HepG2 (cell line): ENCODE results near the gene UBE2QL1. TPM values are rescaled to one million over a fixed set of nuclear protein-coding genes. Genes with fewer than 3 reads are reported as not detected.

Experiments
- ATAC-seq: fragments of 200-7000 bp; cut with Tn5 transposase; 3 replicates; pipeline ENCODE4 v1.9.1; 2020; ENCODE audit warnings: mild to moderate bottlenecking, moderate library complexity
- BruUV-seq: library from RNA; stranded (reverse); fragments of 400-500 nt; replicated peaks from 2 replicates; lab custom pipeline; 2021; lab: Mats Ljungman, UMichigan
- CTCF ChIA-PET: fragments of 300-600 bp; formaldehyde crosslinking; extraction: SDS; loops from one replicate; lab custom pipeline; 2021; ENCODE audit warnings: low total read pairs, inconsistent platforms, low intra/inter-chr PET ratio; lab: Yijun Ruan, JAX
- POLR2A ChIA-PET: fragments of 350-600 bp; sonication (Branson Sonifier 250); formaldehyde crosslinking; loops from one replicate; lab custom pipeline; 2020; ENCODE audit warnings: antibody characterized with exemption, inconsistent platforms; lab: Yijun Ruan, JAX
- DNase-seq: peaks from one replicate; pipeline ENCODE4 v3.0.0-alpha.2; 2015; ENCODE audit warnings: low spot score
- FAIRE-seq: peaks from 3 replicates; lab custom pipeline; 2011; peaks lifted over from hg19 to GRCh38; lab: Jason Lieb, UNC
- H2AFZ ChIP-seq: one replicate; pipeline ENCODE4 v1.6.1; 2011; ENCODE audit warnings: low read length, inconsistent platforms
- H3K27ac ChIP-seq: fragments of 300-600 bp; 3 replicates; pipeline ENCODE4 v1.8.0; 2011; ENCODE audit warnings: mixed run types, mild to moderate bottlenecking, mixed read lengths, low read length, inconsistent platforms; ENCODE audit not compliant: insufficient read depth; ENCODE audit errors: extremely low read length
- H3K27me3 ChIP-seq, 2 experiments: fragments of 200-600 bp in 1 of 2; 2 replicates in 1 of 2; 3 replicates in 1 of 2; pipeline versions ENCODE4 v1.6.0 to v1.8.0; 2011; ENCODE audit warnings: low read length in 2 of 2, mild to moderate bottlenecking in 2 of 2, moderate library complexity in 2 of 2, inconsistent platforms in 1 of 2; ENCODE audit not compliant: insufficient read depth in 2 of 2, control insufficient read depth in 1 of 2
- H3K36me3 ChIP-seq, 2 experiments: fragments of 200-600 bp in 1 of 2; replicated peaks in 1 of 2; 2 replicates in 1 of 2; 3 replicates in 1 of 2; pipeline versions ENCODE4 v1.5.1 to v1.8.0; 2011; ENCODE audit warnings: low read length in 2 of 2, inconsistent platforms in 1 of 2; ENCODE audit not compliant: insufficient read depth in 2 of 2, control insufficient read depth in 1 of 2
- H3K4me1 ChIP-seq: 2 replicates; pipeline ENCODE4 v1.5.1; 2012; ENCODE audit warnings: low read length, inconsistent platforms; ENCODE audit not compliant: insufficient read depth
- H3K4me2 ChIP-seq: 2 replicates; pipeline ENCODE4 v1.6.0; 2011; ENCODE audit warnings: low read depth, low read length, inconsistent platforms
- H3K4me3 ChIP-seq, 3 experiments: fragments of 200-600 bp in 1 of 3; sonication (generic), shearing (Covaris generic) in 1 of 3; replicated peaks in 1 of 3; 2 replicates each; pipeline ENCODE4 v1.5.1; 2011 to 2016; ENCODE audit warnings: low read length in 3 of 3, inconsistent platforms in 2 of 3, low read depth in 2 of 3, mild to moderate bottlenecking in 2 of 3, control low read depth in 1 of 3, mixed read lengths in 1 of 3; ENCODE audit not compliant: insufficient read depth in 1 of 3
- H3K79me2 ChIP-seq: one replicate; pipeline ENCODE4 v1.6.1; 2011; ENCODE audit warnings: low read length, inconsistent platforms; ENCODE audit not compliant: insufficient read depth
- H3K9ac ChIP-seq: 2 replicates; pipeline ENCODE4 v1.6.0; 2011; ENCODE audit warnings: mild to moderate bottlenecking, low read depth, low read length, inconsistent platforms; ENCODE audit not compliant: insufficient read depth
- H3K9me3 ChIP-seq: 2 replicates; pipeline ENCODE4 v1.5.1; 2012; ENCODE audit warnings: mild to moderate bottlenecking, low read length
- H4K20me1 ChIP-seq: 2 replicates; pipeline ENCODE4 v1.6.0; 2011; ENCODE audit warnings: inconsistent platforms, mild to moderate bottlenecking, low read length, moderate library complexity; ENCODE audit not compliant: insufficient read depth
- GABPA ChIP-seq, 2 experiments: IDR thresholded peaks; 2 replicates each; pipeline ENCODE4 v1.6.1; 2011 to 2016; ENCODE audit warnings: low read depth in 2 of 2, low read length in 1 of 2, missing biosample characterization in 1 of 2, missing genetic modification characterization in 1 of 2
- MYC ChIP-seq: sonication (generic); formaldehyde crosslinking; IDR thresholded peaks from 2 replicates; pipeline ENCODE4 v1.9.0; 2021; ENCODE audit warnings: missing genetic modification reagents, borderline replicate concordance
- RELA ChIP-seq: sonication (generic); formaldehyde crosslinking; IDR thresholded peaks from 2 replicates; pipeline ENCODE4 v1.4.0; 2020; ENCODE audit warnings: missing genetic modification reagents
- SNRNP70 ChIP-seq: fragments of 200-400 bp; formaldehyde crosslinking; IDR thresholded peaks from 2 replicates; pipeline ENCODE4 v1.6.1; 2017; ENCODE audit warnings: mild to moderate bottlenecking, low read depth, low read length, moderate library complexity
- ZNF263 ChIP-seq: sonication (generic); formaldehyde crosslinking; IDR thresholded peaks from 2 replicates; pipeline ENCODE4 v1.4.0; 2020; ENCODE audit warnings: missing genetic modification reagents
- ZNF547 ChIP-seq: sonication (generic); formaldehyde crosslinking; IDR thresholded peaks from 2 replicates; pipeline ENCODE4 v1.5.1; 2020; ENCODE audit warnings: mild to moderate bottlenecking, missing genetic modification reagents
- ZNF878 ChIP-seq: sonication (generic); formaldehyde crosslinking; IDR thresholded peaks from 2 replicates; pipeline ENCODE4 v1.8.1; 2023; ENCODE audit warnings: mild to moderate bottlenecking, missing genetic modification reagents, moderate library complexity
- ZSCAN22 ChIP-seq: sonication (generic); formaldehyde crosslinking; IDR thresholded peaks from 2 replicates; pipeline ENCODE4 v1.4.0; 2020; ENCODE audit warnings: mild to moderate bottlenecking, missing genetic modification reagents
- WGBS: methylation state at CpG from one replicate; pipeline ENCODE4 v1.1.6; 2017; ENCODE audit warnings: low lambda C conversion rate; 5-methylcytosine and 5-hydroxymethylcytosine counted together
- in situ Hi-C: cut with HindIII; loops from 2 replicates; pipeline ENCODE4 v1.10.0; 2017; ENCODE audit warnings: low pct_unique_long_range_greater_than_20kb; ENCODE audit not compliant: extremely low pct_ligation_motif_present
- intact Hi-C: fragments of 100-400 bp; cut with micrococcal nuclease; formaldehyde crosslinking; loops from one replicate; pipeline ENCODE4 v1.10.0; 2022; ENCODE audit not compliant: unreplicated experiment
- polyA plus RNA-seq, 8 experiments: library from polyadenylated mRNA; depleted of rRNA in 3 of 8; stranded (reverse) in 7 of 8; unstranded in 1 of 8; fragments of >200 nt; fragmentation: Illumina TruSeq in 4 of 8; extraction: Trizol in 4 of 8; gene quantifications; 2 replicates each; pipeline versions ENCODE4 v1.2.1 to v1.2.3, GENCODE V29; 2011 to 2016; ENCODE audit warnings: low read depth in 4 of 8, missing spikeins in 1 of 8, mixed read lengths in 1 of 8; ENCODE audit not compliant: insufficient read depth in 1 of 8
- total RNA-seq, 5 experiments: library from RNA; depleted of rRNA; stranded (reverse); fragments of >200 nt; fragmentation: Illumina TruSeq; extraction: Trizol; gene quantifications; 2 replicates each; pipeline ENCODE4 v1.2.3, GENCODE V29; 2016; ENCODE audit warnings: low read depth in 1 of 5
- TF ChIP-seq, protein P1 (sequence below): sonication (generic); formaldehyde crosslinking; IDR thresholded peaks from 2 replicates; pipeline ENCODE4 v1.8.1; 2022; ENCODE audit warnings: low read depth, mild to moderate bottlenecking, missing genetic modification reagents
- TF ChIP-seq, protein P2 (sequence below): IDR thresholded peaks from 2 replicates; pipeline ENCODE4 v1.6.1; 2016; ENCODE audit warnings: low read depth, missing genetic modification reagents, missing compliant biosample characterization
- TF ChIP-seq, protein P3 (sequence below): IDR thresholded peaks from 2 replicates; pipeline ENCODE4 v1.6.1; 2016; ENCODE audit warnings: low read depth

UBE2QL1 gene
- total and polyA plus RNA-seq, 2 of the 13 experiments (the other 11 are each of a cell fraction or from before 2014, with no cell fraction given), result not detected

DNA sequence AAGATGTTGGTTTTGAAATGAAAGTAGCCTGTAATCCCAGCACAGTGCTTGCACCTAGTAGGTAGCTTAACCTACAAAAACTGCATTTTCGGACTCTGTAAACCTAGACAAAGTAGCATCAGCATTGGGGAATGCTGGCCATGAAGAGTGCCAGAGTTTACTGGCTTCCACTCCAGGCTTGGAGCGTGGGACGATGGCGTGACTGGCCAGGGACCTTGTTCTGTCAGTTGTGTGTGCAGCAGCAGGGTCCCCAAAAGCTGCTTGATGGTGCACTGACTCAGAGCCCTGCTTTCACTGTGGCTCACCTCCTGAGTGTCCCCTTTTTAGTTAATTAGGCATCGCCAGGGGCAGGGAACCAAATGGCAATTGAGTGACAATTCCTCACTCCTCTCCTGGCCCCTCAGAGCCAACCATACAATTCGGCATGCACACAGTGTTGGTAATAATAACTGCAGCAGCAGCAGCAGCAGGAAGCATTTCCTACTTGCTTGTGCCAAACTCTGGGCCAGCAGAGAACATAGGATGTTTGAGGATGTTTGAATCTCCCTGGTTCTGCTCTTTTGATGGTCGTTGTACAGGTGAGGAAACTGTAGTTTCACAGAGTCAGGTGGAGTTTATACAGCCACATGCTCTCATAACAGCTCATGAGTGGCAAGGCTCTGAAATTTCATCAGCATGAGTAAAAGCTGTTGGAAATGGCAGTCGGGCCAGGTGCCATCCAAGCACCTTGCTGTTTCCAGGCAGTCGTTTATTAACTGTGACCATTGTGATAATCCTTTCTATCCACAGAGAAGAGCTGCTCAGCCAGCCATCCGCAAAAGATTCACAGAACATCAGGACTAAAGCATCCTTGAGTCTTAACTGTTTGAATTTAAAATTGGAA lies 4.2 kb downstream of the UBE2QL1 start:
- no peak overlapping the region for H3K9ac ChIP-seq
- WGBS, result 17% methylated on average over 7 of the region's 10 CpGs
- no peaks in the 10 kb centered on the region for H3K9me3 ChIP-seq
- no TSS peak for BruUV-seq
- peaks cover 6 to 62% of the 10 kb centered on the region in 2 experiments for H3K27me3 ChIP-seq
- no peaks in the 10 kb centered on the region for H3K36me3 ChIP-seq
- TF ChIP-seq, protein P1, sequence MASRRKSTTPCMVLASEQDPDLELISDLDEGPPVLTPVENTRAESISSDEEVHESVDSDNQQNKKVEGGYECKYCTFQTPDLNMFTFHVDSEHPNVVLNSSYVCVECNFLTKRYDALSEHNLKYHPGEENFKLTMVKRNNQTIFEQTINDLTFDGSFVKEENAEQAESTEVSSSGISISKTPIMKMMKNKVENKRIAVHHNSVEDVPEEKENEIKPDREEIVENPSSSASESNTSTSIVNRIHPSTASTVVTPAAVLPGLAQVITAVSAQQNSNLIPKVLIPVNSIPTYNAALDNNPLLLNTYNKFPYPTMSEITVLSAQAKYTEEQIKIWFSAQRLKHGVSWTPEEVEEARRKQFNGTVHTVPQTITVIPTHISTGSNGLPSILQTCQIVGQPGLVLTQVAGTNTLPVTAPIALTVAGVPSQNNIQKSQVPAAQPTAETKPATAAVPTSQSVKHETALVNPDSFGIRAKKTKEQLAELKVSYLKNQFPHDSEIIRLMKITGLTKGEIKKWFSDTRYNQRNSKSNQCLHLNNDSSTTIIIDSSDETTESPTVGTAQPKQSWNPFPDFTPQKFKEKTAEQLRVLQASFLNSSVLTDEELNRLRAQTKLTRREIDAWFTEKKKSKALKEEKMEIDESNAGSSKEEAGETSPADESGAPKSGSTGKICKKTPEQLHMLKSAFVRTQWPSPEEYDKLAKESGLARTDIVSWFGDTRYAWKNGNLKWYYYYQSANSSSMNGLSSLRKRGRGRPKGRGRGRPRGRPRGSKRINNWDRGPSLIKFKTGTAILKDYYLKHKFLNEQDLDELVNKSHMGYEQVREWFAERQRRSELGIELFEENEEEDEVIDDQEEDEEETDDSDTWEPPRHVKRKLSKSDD (CRISPR knock-in tag), result no peak
- no peak for TF ChIP-seq GABPA (IDR thresholded peaks at IDR 0.05; ENCODE audit: low read depth, low read length)
- no peak for TF ChIP-seq GABPA (CRISPR knock-in tag; IDR thresholded peaks at IDR 0.05; ENCODE audit: low read depth)
- TF ChIP-seq, protein P2, sequence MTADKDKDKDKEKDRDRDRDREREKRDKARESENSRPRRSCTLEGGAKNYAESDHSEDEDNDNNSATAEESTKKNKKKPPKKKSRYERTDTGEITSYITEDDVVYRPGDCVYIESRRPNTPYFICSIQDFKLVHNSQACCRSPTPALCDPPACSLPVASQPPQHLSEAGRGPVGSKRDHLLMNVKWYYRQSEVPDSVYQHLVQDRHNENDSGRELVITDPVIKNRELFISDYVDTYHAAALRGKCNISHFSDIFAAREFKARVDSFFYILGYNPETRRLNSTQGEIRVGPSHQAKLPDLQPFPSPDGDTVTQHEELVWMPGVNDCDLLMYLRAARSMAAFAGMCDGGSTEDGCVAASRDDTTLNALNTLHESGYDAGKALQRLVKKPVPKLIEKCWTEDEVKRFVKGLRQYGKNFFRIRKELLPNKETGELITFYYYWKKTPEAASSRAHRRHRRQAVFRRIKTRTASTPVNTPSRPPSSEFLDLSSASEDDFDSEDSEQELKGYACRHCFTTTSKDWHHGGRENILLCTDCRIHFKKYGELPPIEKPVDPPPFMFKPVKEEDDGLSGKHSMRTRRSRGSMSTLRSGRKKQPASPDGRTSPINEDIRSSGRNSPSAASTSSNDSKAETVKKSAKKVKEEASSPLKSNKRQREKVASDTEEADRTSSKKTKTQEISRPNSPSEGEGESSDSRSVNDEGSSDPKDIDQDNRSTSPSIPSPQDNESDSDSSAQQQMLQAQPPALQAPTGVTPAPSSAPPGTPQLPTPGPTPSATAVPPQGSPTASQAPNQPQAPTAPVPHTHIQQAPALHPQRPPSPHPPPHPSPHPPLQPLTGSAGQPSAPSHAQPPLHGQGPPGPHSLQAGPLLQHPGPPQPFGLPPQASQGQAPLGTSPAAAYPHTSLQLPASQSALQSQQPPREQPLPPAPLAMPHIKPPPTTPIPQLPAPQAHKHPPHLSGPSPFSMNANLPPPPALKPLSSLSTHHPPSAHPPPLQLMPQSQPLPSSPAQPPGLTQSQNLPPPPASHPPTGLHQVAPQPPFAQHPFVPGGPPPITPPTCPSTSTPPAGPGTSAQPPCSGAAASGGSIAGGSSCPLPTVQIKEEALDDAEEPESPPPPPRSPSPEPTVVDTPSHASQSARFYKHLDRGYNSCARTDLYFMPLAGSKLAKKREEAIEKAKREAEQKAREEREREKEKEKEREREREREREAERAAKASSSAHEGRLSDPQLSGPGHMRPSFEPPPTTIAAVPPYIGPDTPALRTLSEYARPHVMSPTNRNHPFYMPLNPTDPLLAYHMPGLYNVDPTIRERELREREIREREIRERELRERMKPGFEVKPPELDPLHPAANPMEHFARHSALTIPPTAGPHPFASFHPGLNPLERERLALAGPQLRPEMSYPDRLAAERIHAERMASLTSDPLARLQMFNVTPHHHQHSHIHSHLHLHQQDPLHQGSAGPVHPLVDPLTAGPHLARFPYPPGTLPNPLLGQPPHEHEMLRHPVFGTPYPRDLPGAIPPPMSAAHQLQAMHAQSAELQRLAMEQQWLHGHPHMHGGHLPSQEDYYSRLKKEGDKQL (CRISPR knock-in tag), result no peak
- no peak for TF ChIP-seq ZNF878 (CRISPR knock-in tag)
- no peak for TF ChIP-seq RELA (CRISPR knock-in tag)
- TF ChIP-seq, protein P3, sequence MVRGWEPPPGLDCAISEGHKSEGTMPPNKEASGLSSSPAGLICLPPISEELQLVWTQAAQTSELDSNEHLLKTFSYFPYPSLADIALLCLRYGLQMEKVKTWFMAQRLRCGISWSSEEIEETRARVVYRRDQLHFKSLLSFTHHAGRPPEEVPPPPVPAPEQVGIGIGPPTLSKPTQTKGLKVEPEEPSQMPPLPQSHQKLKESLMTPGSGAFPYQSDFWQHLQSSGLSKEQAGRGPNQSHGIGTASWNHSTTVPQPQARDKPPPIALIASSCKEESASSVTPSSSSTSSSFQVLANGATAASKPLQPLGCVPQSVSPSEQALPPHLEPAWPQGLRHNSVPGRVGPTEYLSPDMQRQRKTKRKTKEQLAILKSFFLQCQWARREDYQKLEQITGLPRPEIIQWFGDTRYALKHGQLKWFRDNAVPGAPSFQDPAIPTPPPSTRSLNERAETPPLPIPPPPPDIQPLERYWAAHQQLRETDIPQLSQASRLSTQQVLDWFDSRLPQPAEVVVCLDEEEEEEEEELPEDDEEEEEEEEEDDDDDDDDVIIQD (CRISPR knock-in tag), result no peak
- no peak for TF ChIP-seq MYC (CRISPR knock-in tag)
- TF ChIP-seq ZSCAN22 (CRISPR knock-in tag), result no peak
- TF ChIP-seq ZNF547 (CRISPR knock-in tag), result no peak
- TF ChIP-seq SNRNP70, result no peak
- TF ChIP-seq ZNF263 (CRISPR knock-in tag), result no peak
- no peaks in the 10 kb centered on the region for H3K79me2 ChIP-seq
- ChIA-PET CTCF (no interaction called here), POLR2A (no interaction called here)
- no peaks in the 10 kb centered on the region for H3K4me1 ChIP-seq
- FAIRE-seq (no peak), ATAC-seq (no peak), DNase-seq (no peak)
- in situ Hi-C loops (no loop called here), intact Hi-C loops (no loop called here)
- no peak overlapping the region for H2AFZ ChIP-seq
- no peak overlapping the region for H3K4me2 ChIP-seq
- H4K20me1 ChIP-seq, result peaks cover 3% of the 10 kb centered on the region; the same call in 1 of the 2 replicates
- no peak overlapping the region for H3K4me3 ChIP-seq
- no peak overlapping the region for H3K27ac ChIP-seq
